ENCODE data around the gene ZG16.
A peak's percentile ranks its signal among the peaks of the same experiment; 100 is the strongest.
"Not testable (repeated sequence)": the region's sequence is repeated elsewhere in the genome, so short reads cannot be mapped to it uniquely, and the experiment has no call there.

The ZG16 gene, protein sequence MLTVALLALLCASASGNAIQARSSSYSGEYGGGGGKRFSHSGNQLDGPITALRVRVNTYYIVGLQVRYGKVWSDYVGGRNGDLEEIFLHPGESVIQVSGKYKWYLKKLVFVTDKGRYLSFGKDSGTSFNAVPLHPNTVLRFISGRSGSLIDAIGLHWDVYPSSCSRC

DNA sequence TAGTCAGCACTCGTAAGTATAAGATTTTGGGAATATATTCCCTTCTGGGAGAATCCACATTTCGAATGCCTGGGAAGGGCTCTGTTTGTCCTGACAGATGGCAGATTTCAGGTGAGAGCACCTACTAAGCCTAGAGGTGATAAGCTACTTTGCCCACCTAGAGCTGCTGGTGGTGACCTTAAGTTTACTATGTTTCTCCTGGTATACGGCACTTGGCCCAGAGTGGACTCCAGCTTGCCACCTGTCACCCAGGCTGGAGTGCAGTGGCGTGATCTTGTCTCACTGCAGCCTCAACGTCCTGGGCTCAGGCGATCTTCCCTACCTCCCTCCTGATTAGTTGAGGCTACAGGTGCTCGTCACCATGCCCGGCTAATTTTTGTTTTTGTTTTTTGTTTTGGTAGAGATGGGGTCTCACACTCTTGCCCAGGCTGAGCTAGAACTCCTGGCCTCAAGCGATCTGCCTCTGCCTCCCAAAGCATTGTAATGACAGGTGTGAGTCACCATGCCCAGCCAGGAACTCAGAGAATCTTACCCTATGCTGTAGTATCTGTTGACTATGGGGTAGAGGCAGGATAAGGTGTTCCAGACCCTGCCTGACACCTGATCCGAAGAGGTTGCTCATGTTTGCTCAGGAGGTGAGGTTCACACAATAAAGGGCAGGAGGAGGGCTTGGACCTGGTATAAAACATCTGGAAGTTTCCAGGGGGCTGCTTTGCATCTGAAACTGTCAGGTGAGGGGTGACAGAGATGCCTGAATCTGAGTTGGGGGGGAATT is at the start of gene ZG16:
Gene ZG16, plus strand, starts transcription at position 681 of the 775 bp plus-strand sequence. CDS start 1,011 bp downstream, outside the sequence.
- no peak for DNase-seq (ENCODE audit: low spot score)

GRCh38 chr16:29729116-29729521 is 48.9 kb upstream of the ZG16 start:
- peak; percentile 42 for DNase-seq (ENCODE audit: low spot score)

DNA sequence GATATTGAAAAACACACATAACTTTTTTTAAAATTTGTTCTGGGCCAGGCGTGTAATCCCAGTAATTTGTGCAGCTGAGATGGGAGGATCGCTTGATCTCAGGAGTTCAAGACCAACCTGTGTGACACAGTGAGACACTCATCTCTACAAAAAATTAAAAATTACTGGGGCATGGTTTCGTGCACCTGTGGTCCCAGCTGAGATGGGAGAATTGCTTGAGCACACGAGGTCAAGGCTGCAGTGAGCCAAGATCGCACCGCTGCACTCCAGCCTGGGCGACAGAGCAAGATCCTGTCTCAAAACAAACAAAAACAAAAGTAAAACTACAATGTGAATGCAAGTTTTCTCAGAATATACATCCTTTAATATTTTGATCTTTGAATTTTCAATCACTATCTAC is 47.4 kb upstream of the ZG16 start:
- no peak for DNase-seq (ENCODE audit: low spot score)

DNA sequence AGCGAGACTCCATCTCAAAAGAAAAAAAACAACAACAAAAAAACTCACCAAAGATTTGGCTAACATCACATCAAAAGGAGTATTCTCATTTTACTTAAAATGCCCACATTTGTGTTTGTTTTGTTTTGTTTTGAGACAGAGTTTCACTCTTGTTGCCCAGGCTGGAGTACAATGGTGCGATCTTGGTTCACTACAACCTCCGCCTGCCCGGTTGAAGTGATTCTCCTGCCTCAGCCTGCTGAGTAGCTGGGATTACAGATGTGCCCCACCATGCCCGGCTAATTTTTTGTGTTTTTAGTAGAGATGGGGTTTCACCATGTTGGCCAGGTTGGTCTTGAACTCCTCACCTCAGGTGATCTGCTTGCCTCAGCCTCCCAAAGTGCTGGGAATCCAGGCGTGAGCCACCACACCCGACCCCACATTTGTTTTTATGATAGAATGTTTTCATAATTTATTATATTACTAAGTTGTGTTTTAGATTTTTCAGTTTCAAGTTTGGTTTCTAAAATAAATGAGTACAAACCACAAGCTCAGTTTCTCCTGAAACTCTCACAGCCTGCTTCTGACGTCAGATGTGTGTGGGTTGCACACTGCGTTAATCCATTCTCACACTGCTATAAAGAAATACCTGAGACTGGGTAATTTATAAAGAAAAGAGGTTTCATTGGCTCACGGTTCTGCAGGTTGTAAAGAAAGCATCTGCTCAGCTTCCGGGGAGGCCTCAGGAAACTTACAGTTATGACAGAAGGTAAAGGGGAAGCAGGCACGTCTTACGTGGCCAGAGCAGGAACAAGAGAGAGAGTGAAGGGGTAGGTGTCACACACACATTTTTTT is 46.1 kb upstream of the ZG16 start:
- not testable (repeated sequence) for DNase-seq (ENCODE audit: low spot score)

DNA sequence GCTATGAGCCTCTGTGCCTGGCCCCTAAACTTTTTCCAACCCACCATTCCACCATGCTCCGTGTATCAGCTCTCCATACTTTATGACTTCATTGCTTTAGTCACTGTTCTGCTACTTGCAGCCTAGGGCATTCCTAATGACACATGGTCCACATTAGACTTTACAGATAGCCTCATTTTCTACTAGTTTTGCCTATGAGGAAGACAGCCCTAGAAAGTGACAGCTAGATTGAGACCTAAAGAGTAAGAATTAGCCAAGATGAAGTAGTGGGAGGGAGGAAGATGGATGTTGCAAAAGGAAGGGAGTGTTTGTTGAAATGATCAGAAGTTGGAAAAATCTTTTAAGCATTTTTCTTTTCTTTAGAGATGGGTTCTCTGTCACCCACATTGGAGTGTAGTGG is 43.3 kb upstream of the ZG16 start:
- no peak for DNase-seq (ENCODE audit: low spot score)

- no peak for DNase-seq (ENCODE audit: low spot score)
Observed at GRCh38 chr16:29736112-29736511, 41.9 kb upstream of the ZG16 start.

DNA sequence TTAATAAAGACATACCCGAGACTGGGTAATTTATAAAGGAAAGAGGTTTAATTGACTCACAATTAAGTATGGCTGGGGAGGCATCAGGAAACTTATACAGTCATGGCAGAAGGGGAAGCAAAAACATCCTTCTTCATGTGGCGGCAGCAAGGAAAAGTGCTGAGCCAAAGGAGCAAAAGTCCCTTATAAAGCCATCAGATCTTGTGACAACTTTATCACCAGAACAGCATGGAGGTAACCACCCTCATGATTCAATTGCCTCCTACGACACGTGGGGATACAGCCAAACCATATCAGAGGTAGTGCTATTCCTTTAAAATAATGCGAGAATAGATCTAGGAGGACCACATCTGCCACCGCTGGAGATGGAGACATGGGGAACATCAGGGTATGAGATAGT is 41.3 kb upstream of the ZG16 start:
- no peak for DNase-seq (ENCODE audit: low spot score)

DNA sequence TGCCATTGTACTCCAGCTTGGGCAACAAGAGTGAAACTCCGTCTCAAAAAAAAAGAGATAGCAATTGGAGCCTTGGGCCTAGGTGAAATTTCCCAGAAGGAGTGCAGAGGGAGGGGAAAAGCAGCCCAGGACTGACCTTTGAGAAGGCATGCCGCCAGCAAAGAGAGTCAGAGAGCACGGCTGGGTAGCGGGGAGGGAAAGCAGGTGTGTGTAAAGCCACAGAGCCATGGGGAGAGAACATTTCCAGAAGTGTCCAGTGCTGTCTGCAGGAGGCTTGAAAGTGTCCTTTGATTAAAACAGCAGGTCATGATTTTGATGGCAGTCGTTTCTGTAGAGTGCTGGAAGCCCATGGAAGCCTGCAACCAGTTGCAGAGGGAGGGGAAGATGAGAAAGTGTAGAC is 40.3 kb upstream of the ZG16 start:
- no peak for DNase-seq (ENCODE audit: low spot score)

DNA sequence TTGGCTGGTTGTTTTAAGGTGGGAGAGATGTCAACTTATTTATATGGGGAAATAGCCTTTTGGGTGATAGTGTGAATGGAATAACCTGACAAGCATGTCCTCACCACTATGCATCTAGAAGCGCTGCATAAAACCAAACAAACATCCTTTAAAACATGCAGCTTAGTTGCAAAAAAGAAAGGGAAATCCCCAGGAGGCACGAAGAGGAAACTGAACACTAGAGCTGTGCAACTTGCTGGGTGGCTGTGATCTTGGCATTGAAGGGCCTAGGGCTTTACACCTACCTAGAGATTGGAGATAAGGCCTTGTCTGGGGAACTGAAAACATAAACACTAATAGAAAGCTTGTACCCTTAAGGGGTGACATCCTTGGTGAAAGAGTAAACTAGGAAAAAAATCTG is 39.5 kb upstream of the ZG16 start:
- no peak for DNase-seq (ENCODE audit: low spot score)

GRCh38 chr16:29739927-29740629 is 38.0 kb upstream of the ZG16 start:
- not testable (repeated sequence) for DNase-seq (ENCODE audit: low spot score)

- not testable (repeated sequence) for DNase-seq (ENCODE audit: low spot score)
Observed at GRCh38 chr16:29740630-29741015, 37.4 kb upstream of the ZG16 start.

- DNase-seq (ENCODE audit: low spot score) = no peak
Observed at GRCh38 chr16:29742683-29743275, 35.3 kb upstream of the ZG16 start.

GRCh38 chr16:29743475-29743826 is 34.6 kb upstream of the ZG16 start:
- no peak for DNase-seq (ENCODE audit: low spot score)

- DNase-seq (ENCODE audit: low spot score) = no peak
Observed at GRCh38 chr16:29743827-29744531, 34.1 kb upstream of the ZG16 start.

- DNase-seq (ENCODE audit: low spot score) = no peak
Observed at GRCh38 chr16:29744541-29745101, 33.4 kb upstream of the ZG16 start.

- DNase-seq (ENCODE audit: low spot score) = no peak
Observed at GRCh38 chr16:29745121-29745852, 32.8 kb upstream of the ZG16 start.

DNA sequence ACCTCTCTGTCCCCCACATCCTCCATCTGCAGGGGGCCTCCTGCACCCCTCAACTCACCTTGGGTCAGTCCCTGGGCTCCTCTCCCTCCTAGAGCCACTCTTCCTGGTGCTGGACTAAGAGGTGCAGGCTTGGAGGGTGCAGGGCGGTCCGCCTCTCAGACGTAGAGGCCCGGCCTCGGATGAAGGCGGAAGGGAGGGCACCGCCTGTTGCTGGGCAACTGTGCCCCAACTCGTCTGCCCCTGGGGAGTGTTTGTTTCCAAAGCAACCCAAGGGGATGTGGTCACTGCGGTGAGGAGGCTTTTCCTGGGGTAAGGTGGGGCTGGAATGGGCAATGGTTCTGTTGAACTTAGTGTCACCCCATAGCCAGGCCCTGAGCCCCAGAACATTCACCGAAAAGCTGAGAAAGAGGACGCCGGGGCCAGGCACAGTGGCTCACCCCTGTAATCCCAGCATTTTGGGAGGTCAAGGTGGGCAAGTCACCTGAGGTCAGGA is 32.2 kb upstream of the ZG16 start, which contains the start of gene C16orf54:
Gene C16orf54, minus strand, starts transcription at position 138 of the 493 bp plus-strand sequence. CDS start 1,039 bp downstream, outside the sequence.
- no peak for DNase-seq (ENCODE audit: low spot score)

DNA sequence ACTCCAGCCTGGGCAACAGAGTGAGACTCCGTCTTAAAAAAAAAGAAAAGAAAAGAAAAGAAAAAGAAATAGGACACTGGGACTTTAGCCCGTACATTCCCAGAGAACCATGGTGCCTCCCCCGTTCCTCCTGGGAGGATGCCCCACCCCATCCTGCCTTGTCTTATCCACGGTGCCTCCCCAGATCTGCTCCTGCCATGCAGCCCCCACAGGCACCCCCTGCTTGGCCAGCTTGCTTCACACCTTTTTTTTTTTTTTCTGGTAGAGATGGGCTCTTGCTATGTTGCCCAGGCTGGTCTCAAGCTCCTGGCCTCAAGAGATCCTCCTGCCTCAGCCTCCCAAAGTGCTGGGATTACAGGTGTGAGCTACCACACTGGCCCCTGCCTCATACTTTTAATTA is 31.5 kb upstream of the ZG16 start:
- not testable (repeated sequence) for DNase-seq (ENCODE audit: low spot score)

- DNase-seq (ENCODE audit: low spot score) = no peak
Observed at GRCh38 chr16:29747947-29748759, 29.9 kb upstream of the ZG16 start.

Measured in putamen (tissue), 1 donor.